HepG2 (cell line): Measurements from ENCODE around the gene TSPAN31. TPM values are rescaled to one million over a fixed set of nuclear protein-coding genes. Genes with fewer than 3 reads are reported as not detected.

Source experiments
- ATAC-seq: fragments of 200-7000 bp; cut with Tn5 transposase; 3 replicates; pipeline ENCODE4 v1.9.1; 2020; ENCODE audit warnings: mild to moderate bottlenecking, moderate library complexity
- BruUV-seq: library from RNA; stranded (reverse); fragments of 400-500 nt; replicated peaks from 2 replicates; lab custom pipeline; 2021; lab: Mats Ljungman, UMichigan
- CTCF ChIA-PET: fragments of 300-600 bp; formaldehyde crosslinking; extraction: SDS; loops from one replicate; lab custom pipeline; 2021; ENCODE audit warnings: low total read pairs, inconsistent platforms, low intra/inter-chr PET ratio; lab: Yijun Ruan, JAX
- POLR2A ChIA-PET: fragments of 350-600 bp; sonication (Branson Sonifier 250); formaldehyde crosslinking; loops from one replicate; lab custom pipeline; 2020; ENCODE audit warnings: antibody characterized with exemption, inconsistent platforms; lab: Yijun Ruan, JAX
- DNase-seq: peaks from one replicate; pipeline ENCODE4 v3.0.0-alpha.2; 2015; ENCODE audit warnings: low spot score
- FAIRE-seq: peaks from 3 replicates; lab custom pipeline; 2011; peaks lifted over from hg19 to GRCh38; lab: Jason Lieb, UNC
- H2AFZ ChIP-seq: one replicate; pipeline ENCODE4 v1.6.1; 2011; ENCODE audit warnings: low read length, inconsistent platforms
- H3K27ac ChIP-seq: fragments of 300-600 bp; 3 replicates; pipeline ENCODE4 v1.8.0; 2011; ENCODE audit warnings: mixed run types, mild to moderate bottlenecking, mixed read lengths, low read length, inconsistent platforms; ENCODE audit not compliant: insufficient read depth; ENCODE audit errors: extremely low read length
- H3K27me3 ChIP-seq, 2 experiments: fragments of 200-600 bp in 1 of 2; 2 replicates in 1 of 2; 3 replicates in 1 of 2; pipeline versions ENCODE4 v1.6.0 to v1.8.0; 2011; ENCODE audit warnings: low read length in 2 of 2, mild to moderate bottlenecking in 2 of 2, moderate library complexity in 2 of 2, inconsistent platforms in 1 of 2; ENCODE audit not compliant: insufficient read depth in 2 of 2, control insufficient read depth in 1 of 2
- H3K36me3 ChIP-seq, 2 experiments: fragments of 200-600 bp in 1 of 2; replicated peaks in 1 of 2; 2 replicates in 1 of 2; 3 replicates in 1 of 2; pipeline versions ENCODE4 v1.5.1 to v1.8.0; 2011; ENCODE audit warnings: low read length in 2 of 2, inconsistent platforms in 1 of 2; ENCODE audit not compliant: insufficient read depth in 2 of 2, control insufficient read depth in 1 of 2
- H3K4me1 ChIP-seq: 2 replicates; pipeline ENCODE4 v1.5.1; 2012; ENCODE audit warnings: low read length, inconsistent platforms; ENCODE audit not compliant: insufficient read depth
- H3K4me2 ChIP-seq: 2 replicates; pipeline ENCODE4 v1.6.0; 2011; ENCODE audit warnings: low read depth, low read length, inconsistent platforms
- H3K4me3 ChIP-seq, 3 experiments: fragments of 200-600 bp in 1 of 3; sonication (generic), shearing (Covaris generic) in 1 of 3; replicated peaks in 1 of 3; 2 replicates each; pipeline ENCODE4 v1.5.1; 2011 to 2016; ENCODE audit warnings: low read length in 3 of 3, inconsistent platforms in 2 of 3, low read depth in 2 of 3, mild to moderate bottlenecking in 2 of 3, control low read depth in 1 of 3, mixed read lengths in 1 of 3; ENCODE audit not compliant: insufficient read depth in 1 of 3
- H3K79me2 ChIP-seq: one replicate; pipeline ENCODE4 v1.6.1; 2011; ENCODE audit warnings: low read length, inconsistent platforms; ENCODE audit not compliant: insufficient read depth
- H3K9ac ChIP-seq: 2 replicates; pipeline ENCODE4 v1.6.0; 2011; ENCODE audit warnings: mild to moderate bottlenecking, low read depth, low read length, inconsistent platforms; ENCODE audit not compliant: insufficient read depth
- H3K9me3 ChIP-seq: 2 replicates; pipeline ENCODE4 v1.5.1; 2012; ENCODE audit warnings: mild to moderate bottlenecking, low read length
- H4K20me1 ChIP-seq: 2 replicates; pipeline ENCODE4 v1.6.0; 2011; ENCODE audit warnings: inconsistent platforms, mild to moderate bottlenecking, low read length, moderate library complexity; ENCODE audit not compliant: insufficient read depth
- ELF3 ChIP-seq: IDR thresholded peaks from 2 replicates; pipeline ENCODE4 v1.6.1; 2016; ENCODE audit warnings: missing genetic modification reagents, missing compliant biosample characterization
- MBD4 ChIP-seq: IDR thresholded peaks from 2 replicates; pipeline ENCODE4 v1.6.1; 2012; ENCODE audit warnings: low read length, inconsistent platforms, borderline replicate concordance
- NCOA2 ChIP-seq: sonication (generic); formaldehyde crosslinking; IDR thresholded peaks from 2 replicates; pipeline ENCODE4 v1.8.0; 2022; ENCODE audit warnings: inconsistent platforms
- PHF20 ChIP-seq: sonication (generic); formaldehyde crosslinking; IDR thresholded peaks from 2 replicates; pipeline ENCODE4 v1.5.0; 2020; ENCODE audit warnings: mild to moderate bottlenecking, missing genetic modification reagents
- REL ChIP-seq: sonication (generic); formaldehyde crosslinking; conservative IDR thresholded peaks from 2 replicates; pipeline ENCODE4 v1.8.0; 2022; ENCODE audit warnings: mild to moderate bottlenecking, missing genetic modification reagents, moderate library complexity
- SP4 ChIP-seq: sonication (generic); formaldehyde crosslinking; IDR thresholded peaks from 2 replicates; pipeline ENCODE4 v1.8.1; 2023; ENCODE audit warnings: mild to moderate bottlenecking, missing genetic modification reagents
- ZBTB1 ChIP-seq: sonication (generic); formaldehyde crosslinking; IDR thresholded peaks from 2 replicates; pipeline ENCODE4 v1.4.0; 2020; ENCODE audit warnings: missing genetic modification reagents, borderline replicate concordance
- ZBTB7B ChIP-seq: sonication (generic); formaldehyde crosslinking; IDR thresholded peaks from 2 replicates; pipeline ENCODE4 v1.4.0; 2020; ENCODE audit warnings: missing genetic modification reagents
- ZNF850 ChIP-seq: sonication (generic); formaldehyde crosslinking; conservative IDR thresholded peaks from 2 replicates; pipeline ENCODE4 v1.9.0; 2021; ENCODE audit warnings: mild to moderate bottlenecking, missing genetic modification reagents
- ZSCAN20 ChIP-seq: sonication (generic); formaldehyde crosslinking; IDR thresholded peaks from 2 replicates; pipeline ENCODE4 v1.4.0; 2020; ENCODE audit warnings: missing genetic modification reagents, mild to moderate bottlenecking, borderline replicate concordance
- WGBS: methylation state at CpG from one replicate; pipeline ENCODE4 v1.1.6; 2017; ENCODE audit warnings: low lambda C conversion rate; 5-methylcytosine and 5-hydroxymethylcytosine counted together
- in situ Hi-C: cut with HindIII; loops from 2 replicates; pipeline ENCODE4 v1.10.0; 2017; ENCODE audit warnings: low pct_unique_long_range_greater_than_20kb; ENCODE audit not compliant: extremely low pct_ligation_motif_present
- intact Hi-C: fragments of 100-400 bp; cut with micrococcal nuclease; formaldehyde crosslinking; loops from one replicate; pipeline ENCODE4 v1.10.0; 2022; ENCODE audit not compliant: unreplicated experiment
- polyA plus RNA-seq, 8 experiments: library from polyadenylated mRNA; depleted of rRNA in 3 of 8; stranded (reverse) in 7 of 8; unstranded in 1 of 8; fragments of >200 nt; fragmentation: Illumina TruSeq in 4 of 8; extraction: Trizol in 4 of 8; gene quantifications; 2 replicates each; pipeline versions ENCODE4 v1.2.1 to v1.2.3, GENCODE V29; 2011 to 2016; ENCODE audit warnings: low read depth in 4 of 8, missing spikeins in 1 of 8, mixed read lengths in 1 of 8; ENCODE audit not compliant: insufficient read depth in 1 of 8
- total RNA-seq, 5 experiments: library from RNA; depleted of rRNA; stranded (reverse); fragments of >200 nt; fragmentation: Illumina TruSeq; extraction: Trizol; gene quantifications; 2 replicates each; pipeline ENCODE4 v1.2.3, GENCODE V29; 2016; ENCODE audit warnings: low read depth in 1 of 5
- TF ChIP-seq, protein P1 (sequence below), 2 experiments: sonication (generic) in 1 of 2; formaldehyde crosslinking in 1 of 2; IDR thresholded peaks; 2 replicates each; pipeline versions ENCODE4 v1.5.1 to v1.6.1; 2011 to 2020; ENCODE audit warnings: borderline replicate concordance in 1 of 2, low read depth in 1 of 2, low read length in 1 of 2, mild to moderate bottlenecking in 1 of 2, missing genetic modification reagents in 1 of 2, moderate library complexity in 1 of 2
- TF ChIP-seq, protein P2 (sequence below): sonication (generic); formaldehyde crosslinking; IDR thresholded peaks from 2 replicates; pipeline ENCODE4 v1.8.1; 2023; ENCODE audit warnings: mild to moderate bottlenecking, missing genetic modification reagents, borderline replicate concordance
- TF ChIP-seq, protein P3 (sequence below): sonication (generic); formaldehyde crosslinking; IDR thresholded peaks from 2 replicates; pipeline ENCODE4 v1.4.0; 2020; ENCODE audit warnings: missing genetic modification reagents
- TF ChIP-seq, protein P4 (sequence below): sonication (generic); formaldehyde crosslinking; IDR thresholded peaks from 2 replicates; pipeline ENCODE4 v1.5.0; 2020; ENCODE audit warnings: mild to moderate bottlenecking, missing genetic modification reagents, borderline replicate concordance

Gene TSPAN31
- total and polyA plus RNA-seq, 2 of the 13 experiments (the other 11 are each of a cell fraction or from before 2014, with no cell fraction given): 10.4 to 24.6 TPM

DNA sequence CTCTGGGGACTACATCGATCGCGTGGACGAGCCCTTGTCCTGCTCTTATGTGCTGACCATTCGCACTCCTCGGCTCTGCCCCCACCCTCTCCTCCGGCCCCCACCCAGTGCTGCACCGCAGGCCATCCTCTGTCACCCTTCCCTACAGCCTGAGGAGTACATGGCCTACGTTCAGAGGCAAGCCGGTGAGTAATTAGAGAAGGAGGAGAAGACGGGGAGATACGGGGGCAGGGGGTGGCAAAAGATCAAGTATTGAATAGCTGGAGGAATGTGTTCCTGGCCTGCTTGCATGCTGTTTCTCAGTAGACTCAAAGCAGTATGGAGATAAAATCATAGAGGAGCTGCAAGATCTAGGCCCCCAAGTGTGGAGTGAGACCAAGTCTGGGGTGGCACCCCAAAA lies 29.1 kb upstream of the TSPAN31 start (continued):
- TF ChIP-seq, protein P1, sequence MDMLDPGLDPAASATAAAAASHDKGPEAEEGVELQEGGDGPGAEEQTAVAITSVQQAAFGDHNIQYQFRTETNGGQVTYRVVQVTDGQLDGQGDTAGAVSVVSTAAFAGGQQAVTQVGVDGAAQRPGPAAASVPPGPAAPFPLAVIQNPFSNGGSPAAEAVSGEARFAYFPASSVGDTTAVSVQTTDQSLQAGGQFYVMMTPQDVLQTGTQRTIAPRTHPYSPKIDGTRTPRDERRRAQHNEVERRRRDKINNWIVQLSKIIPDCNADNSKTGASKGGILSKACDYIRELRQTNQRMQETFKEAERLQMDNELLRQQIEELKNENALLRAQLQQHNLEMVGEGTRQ (IDR thresholded peaks at IDR 0.05; ENCODE audit: low read depth, low read length): no peak
- TF ChIP-seq, protein P1 (CRISPR knock-in tag; IDR thresholded peaks at IDR 0.05; ENCODE audit: borderline replicate concordance): no peak
- no peak for TF ChIP-seq NCOA2
- TF ChIP-seq ZNF850: no peak
- no peak for TF ChIP-seq ZBTB1 (CRISPR knock-in tag)
- TF ChIP-seq MBD4: no peak
- no peak for TF ChIP-seq ELF3
- TF ChIP-seq, protein P2, sequence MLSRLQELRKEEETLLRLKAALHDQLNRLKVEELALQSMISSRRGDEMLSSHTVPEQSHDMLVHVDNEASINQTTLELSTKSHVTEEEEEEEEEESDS (CRISPR knock-in tag): no peak
- TF ChIP-seq ZBTB7B (CRISPR knock-in tag): no peak
- TF ChIP-seq, all 625 proteins: peak for 0

DNA sequence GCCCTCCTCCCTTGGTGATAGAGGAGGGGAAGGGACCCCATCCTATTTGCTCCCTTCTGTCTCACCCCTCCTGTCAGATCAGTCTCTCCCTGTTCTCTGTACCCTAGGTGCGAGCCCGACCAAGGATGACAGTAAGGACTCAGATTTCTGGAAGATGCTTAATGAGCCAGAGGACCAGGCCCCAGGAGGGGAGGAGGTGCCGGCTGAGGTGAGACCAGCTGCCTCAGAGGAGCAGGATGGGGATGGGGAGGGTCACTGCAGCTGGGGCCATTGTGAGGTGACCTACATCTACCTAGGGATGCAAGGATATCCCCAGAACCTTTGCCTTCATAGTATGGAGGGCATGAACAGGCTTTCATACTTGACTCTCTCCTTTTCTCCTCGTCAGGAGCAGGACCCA lies 28.5 kb upstream of the TSPAN31 start:
- H3K9ac ChIP-seq: no peak overlapping the region
- H3K4me2 ChIP-seq: no peak overlapping the region
- no peak overlapping the region for H3K27ac ChIP-seq
- 100% methylated on average over 4 of the region's 4 CpGs for WGBS
- no peak overlapping the region for H3K4me3 ChIP-seq
- no peak for DNase-seq
- no TSS peak for BruUV-seq
- no peaks in the 10 kb centered on the region for H3K9me3 ChIP-seq
- intact Hi-C loops (no loop called here), in situ Hi-C loops (no loop called here)
- H3K36me3 ChIP-seq: peaks cover 19 to 61% of the 10 kb centered on the region in 2 experiments
- no peaks in the 10 kb centered on the region for H3K79me2 ChIP-seq
- H4K20me1 ChIP-seq: no peaks in the 10 kb centered on the region
- H3K27me3 ChIP-seq: no peaks in the 10 kb centered on the region
- CTCF ChIA-PET: no interaction called here
- no peak overlapping the region for H2AFZ ChIP-seq
- no peak for ATAC-seq
- FAIRE-seq: no peak
- POLR2A ChIA-PET: no interaction called here
- peaks cover 5% of the 10 kb centered on the region; the same call in 1 of the 2 replicates for H3K4me1 ChIP-seq
- TF ChIP-seq, protein P3, sequence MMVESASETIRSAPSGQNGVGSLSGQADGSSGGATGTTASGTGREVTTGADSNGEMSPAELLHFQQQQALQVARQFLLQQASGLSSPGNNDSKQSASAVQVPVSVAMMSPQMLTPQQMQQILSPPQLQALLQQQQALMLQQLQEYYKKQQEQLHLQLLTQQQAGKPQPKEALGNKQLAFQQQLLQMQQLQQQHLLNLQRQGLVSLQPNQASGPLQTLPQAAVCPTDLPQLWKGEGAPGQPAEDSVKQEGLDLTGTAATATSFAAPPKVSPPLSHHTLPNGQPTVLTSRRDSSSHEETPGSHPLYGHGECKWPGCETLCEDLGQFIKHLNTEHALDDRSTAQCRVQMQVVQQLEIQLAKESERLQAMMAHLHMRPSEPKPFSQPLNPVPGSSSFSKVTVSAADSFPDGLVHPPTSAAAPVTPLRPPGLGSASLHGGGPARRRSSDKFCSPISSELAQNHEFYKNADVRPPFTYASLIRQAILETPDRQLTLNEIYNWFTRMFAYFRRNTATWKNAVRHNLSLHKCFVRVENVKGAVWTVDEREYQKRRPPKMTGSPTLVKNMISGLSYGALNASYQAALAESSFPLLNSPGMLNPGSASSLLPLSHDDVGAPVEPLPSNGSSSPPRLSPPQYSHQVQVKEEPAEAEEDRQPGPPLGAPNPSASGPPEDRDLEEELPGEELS (CRISPR knock-in tag): no peak
- TF ChIP-seq REL (CRISPR knock-in tag) (no peak), ZSCAN20 (no peak), PHF20 (CRISPR knock-in tag) (no peak), SP4 (CRISPR knock-in tag) (no peak)
- TF ChIP-seq, protein P4, sequence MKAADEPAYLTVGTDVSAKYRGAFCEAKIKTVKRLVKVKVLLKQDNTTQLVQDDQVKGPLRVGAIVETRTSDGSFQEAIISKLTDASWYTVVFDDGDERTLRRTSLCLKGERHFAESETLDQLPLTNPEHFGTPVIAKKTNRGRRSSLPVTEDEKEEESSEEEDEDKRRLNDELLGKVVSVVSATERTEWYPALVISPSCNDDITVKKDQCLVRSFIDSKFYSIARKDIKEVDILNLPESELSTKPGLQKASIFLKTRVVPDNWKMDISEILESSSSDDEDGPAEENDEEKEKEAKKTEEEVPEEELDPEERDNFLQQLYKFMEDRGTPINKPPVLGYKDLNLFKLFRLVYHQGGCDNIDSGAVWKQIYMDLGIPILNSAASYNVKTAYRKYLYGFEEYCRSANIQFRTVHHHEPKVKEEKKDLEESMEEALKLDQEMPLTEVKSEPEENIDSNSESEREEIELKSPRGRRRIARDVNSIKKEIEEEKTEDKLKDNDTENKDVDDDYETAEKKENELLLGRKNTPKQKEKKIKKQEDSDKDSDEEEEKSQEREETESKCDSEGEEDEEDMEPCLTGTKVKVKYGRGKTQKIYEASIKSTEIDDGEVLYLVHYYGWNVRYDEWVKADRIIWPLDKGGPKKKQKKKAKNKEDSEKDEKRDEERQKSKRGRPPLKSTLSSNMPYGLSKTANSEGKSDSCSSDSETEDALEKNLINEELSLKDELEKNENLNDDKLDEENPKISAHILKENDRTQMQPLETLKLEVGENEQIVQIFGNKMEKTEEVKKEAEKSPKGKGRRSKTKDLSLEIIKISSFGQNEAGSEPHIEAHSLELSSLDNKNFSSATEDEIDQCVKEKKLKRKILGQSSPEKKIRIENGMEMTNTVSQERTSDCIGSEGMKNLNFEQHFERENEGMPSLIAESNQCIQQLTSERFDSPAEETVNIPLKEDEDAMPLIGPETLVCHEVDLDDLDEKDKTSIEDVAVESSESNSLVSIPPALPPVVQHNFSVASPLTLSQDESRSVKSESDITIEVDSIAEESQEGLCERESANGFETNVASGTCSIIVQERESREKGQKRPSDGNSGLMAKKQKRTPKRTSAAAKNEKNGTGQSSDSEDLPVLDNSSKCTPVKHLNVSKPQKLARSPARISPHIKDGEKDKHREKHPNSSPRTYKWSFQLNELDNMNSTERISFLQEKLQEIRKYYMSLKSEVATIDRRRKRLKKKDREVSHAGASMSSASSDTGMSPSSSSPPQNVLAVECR (CRISPR knock-in tag): no peak
